HepG2 (cell line): ENCODE results near the gene TMEM129. TPM values are rescaled to one million over a fixed set of nuclear protein-coding genes. Genes with fewer than 3 reads are reported as not detected.
A peak's percentile ranks its signal among the peaks of the same experiment; 100 is the strongest.

Experiments
- ARID5B ChIP-seq: IDR thresholded peaks from 2 replicates; pipeline ENCODE4 v1.4.0; 2020; ENCODE audit warnings: mild to moderate bottlenecking, missing genetic modification reagents
- EEA1 ChIP-seq: sonication (generic); formaldehyde crosslinking; IDR thresholded peaks from 2 replicates; pipeline ENCODE4 v1.5.1; 2020; ENCODE audit warnings: mild to moderate bottlenecking, missing genetic modification reagents, borderline replicate concordance
- HBP1 ChIP-seq: IDR thresholded peaks from 2 replicates; pipeline ENCODE4 v1.6.1; 2016; ENCODE audit warnings: low read depth, control low read depth
- IRF1 ChIP-seq: sonication (generic); formaldehyde crosslinking; IDR thresholded peaks from 2 replicates; pipeline ENCODE4 v1.4.0; 2020; ENCODE audit warnings: low read depth, mild to moderate bottlenecking, missing genetic modification reagents
- ISL2 ChIP-seq: sonication (generic); formaldehyde crosslinking; IDR thresholded peaks from 2 replicates; pipeline ENCODE4 v1.5.0; 2020; ENCODE audit warnings: missing genetic modification reagents
- LRRFIP1 ChIP-seq: sonication (generic); formaldehyde crosslinking; conservative IDR thresholded peaks from 2 replicates; pipeline ENCODE4 v1.4.0; 2020; ENCODE audit warnings: missing genetic modification reagents
- MXD3 ChIP-seq: IDR thresholded peaks from 2 replicates; pipeline ENCODE4 v1.6.1; 2016; ENCODE audit warnings: mild to moderate bottlenecking, missing biosample characterization, missing genetic modification reagents
- RXRA ChIP-seq: sonication (generic); formaldehyde crosslinking; IDR thresholded peaks from 2 replicates; pipeline ENCODE4 v1.5.1; 2020; ENCODE audit warnings: missing genetic modification reagents
- ZNF3 ChIP-seq: IDR thresholded peaks from 2 replicates; pipeline ENCODE4 v1.7.0; 2017; ENCODE audit warnings: inconsistent platforms
- ZNF333 ChIP-seq: sonication (generic); formaldehyde crosslinking; IDR thresholded peaks from 2 replicates; pipeline ENCODE4 v1.4.0; 2020; ENCODE audit warnings: mild to moderate bottlenecking, missing genetic modification reagents, borderline replicate concordance
- ZNF441 ChIP-seq: sonication (generic); formaldehyde crosslinking; IDR thresholded peaks from 2 replicates; pipeline ENCODE4 v1.7.0; 2021; ENCODE audit warnings: missing genetic modification reagents, borderline replicate concordance
- ZNF609 ChIP-seq: sonication (generic); formaldehyde crosslinking; IDR thresholded peaks from 2 replicates; pipeline ENCODE4 v1.4.0; 2020; ENCODE audit warnings: mild to moderate bottlenecking, missing genetic modification reagents, borderline replicate concordance
- ZNF761 ChIP-seq: sonication (generic); formaldehyde crosslinking; conservative IDR thresholded peaks from 2 replicates; pipeline ENCODE4 v1.4.0; 2020; ENCODE audit warnings: mild to moderate bottlenecking, missing genetic modification reagents
- ZNF772 ChIP-seq: sonication (generic); formaldehyde crosslinking; IDR thresholded peaks from 2 replicates; pipeline ENCODE4 v1.5.0; 2020; ENCODE audit warnings: mild to moderate bottlenecking, missing genetic modification reagents
- polyA plus RNA-seq, 8 experiments: library from polyadenylated mRNA; depleted of rRNA in 3 of 8; stranded (reverse) in 7 of 8; unstranded in 1 of 8; fragments of >200 nt; fragmentation: Illumina TruSeq in 4 of 8; extraction: Trizol in 4 of 8; gene quantifications; 2 replicates each; pipeline versions ENCODE4 v1.2.1 to v1.2.3, GENCODE V29; 2011 to 2016; ENCODE audit warnings: low read depth in 4 of 8, missing spikeins in 1 of 8, mixed read lengths in 1 of 8; ENCODE audit not compliant: insufficient read depth in 1 of 8
- total RNA-seq, 5 experiments: library from RNA; depleted of rRNA; stranded (reverse); fragments of >200 nt; fragmentation: Illumina TruSeq; extraction: Trizol; gene quantifications; 2 replicates each; pipeline ENCODE4 v1.2.3, GENCODE V29; 2016; ENCODE audit warnings: low read depth in 1 of 5

Gene TMEM129
- total and polyA plus RNA-seq, 2 of the 13 experiments (the other 11 are each of a cell fraction or from before 2014, with no cell fraction given) = 19.0 to 25.8 TPM

GRCh38 chr4:1721003-1721665 lies at the start of gene TMEM129, which contains the start of gene TACC3 (continued):
- TF ChIP-seq ZNF609 (CRISPR knock-in tag) (no peak), RXRA (peak; percentile 26; the same call in 1 of the 2 replicates), ZNF761 (CRISPR knock-in tag) (no peak), ZNF772 (CRISPR knock-in tag) (no peak), ISL2 (CRISPR knock-in tag) (no peak), MXD3 (CRISPR knock-in tag) (no peak; the same call in 1 of the 2 replicates), ZNF3 (CRISPR knock-in tag) (no peak), ZNF333 (no peak), ZNF441 (CRISPR knock-in tag) (no peak), IRF1 (no peak), ARID5B (no peak), LRRFIP1 (CRISPR knock-in tag) (no peak), HBP1 (CRISPR knock-in tag) (peak; percentile 96), EEA1 (CRISPR knock-in tag) (no peak)
